CD4-positive, alpha-beta T cell treated with Interleukin-4 for 1 hour (primary cell): Measurements from ENCODE around the gene C18orf63.
A peak's percentile ranks its signal among the peaks of the same experiment; 100 is the strongest.
"Not testable (repeated sequence)": the region's sequence is repeated elsewhere in the genome, so short reads cannot be mapped to it uniquely, and the experiment has no call there.

Experiments used
- DNase-seq, 2 donors: peaks; one replicate each; pipeline ENCODE4 v3.0.0-alpha.2; 2020 to 2022

The C18orf63 gene

DNA sequence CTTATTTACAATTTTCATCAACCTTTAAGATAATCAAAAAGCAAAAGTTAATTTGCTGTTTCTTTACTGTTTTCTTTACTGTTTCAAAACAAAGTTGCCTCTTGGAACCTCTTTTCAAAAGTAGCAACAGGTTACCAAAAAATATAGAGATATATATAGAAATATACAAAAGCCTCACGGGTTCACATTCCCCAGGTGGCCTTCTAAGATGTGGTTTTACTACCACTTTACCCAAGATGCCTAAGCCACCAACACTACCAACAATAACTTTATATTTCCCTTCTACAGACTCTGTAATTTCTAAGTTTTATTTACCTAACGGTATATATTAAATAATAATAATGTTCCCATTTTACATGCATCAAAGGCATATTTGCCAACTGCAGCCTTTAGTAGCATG, 28.8 kb upstream of the C18orf63 start:
- no peak for DNase-seq

DNA sequence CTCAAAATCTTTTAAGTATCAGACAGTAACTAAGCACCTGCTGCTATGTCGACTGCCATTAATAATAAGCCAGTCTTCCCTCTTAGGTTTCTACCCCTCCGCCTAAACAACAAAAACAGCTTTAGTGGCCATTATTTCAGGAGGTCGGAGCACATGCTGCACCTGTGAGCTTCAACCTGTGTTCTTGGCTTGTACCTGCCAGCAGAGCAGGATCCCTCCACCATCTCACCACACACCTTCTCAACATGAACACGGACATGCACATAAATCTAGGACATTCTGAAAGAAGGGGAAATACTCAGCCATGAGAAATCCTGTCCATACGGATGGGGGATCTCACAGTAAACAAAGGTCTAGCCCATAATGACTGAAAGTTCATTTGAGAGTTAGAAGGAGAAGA, 27.6 kb upstream of the C18orf63 start:
- no peak for DNase-seq

DNA sequence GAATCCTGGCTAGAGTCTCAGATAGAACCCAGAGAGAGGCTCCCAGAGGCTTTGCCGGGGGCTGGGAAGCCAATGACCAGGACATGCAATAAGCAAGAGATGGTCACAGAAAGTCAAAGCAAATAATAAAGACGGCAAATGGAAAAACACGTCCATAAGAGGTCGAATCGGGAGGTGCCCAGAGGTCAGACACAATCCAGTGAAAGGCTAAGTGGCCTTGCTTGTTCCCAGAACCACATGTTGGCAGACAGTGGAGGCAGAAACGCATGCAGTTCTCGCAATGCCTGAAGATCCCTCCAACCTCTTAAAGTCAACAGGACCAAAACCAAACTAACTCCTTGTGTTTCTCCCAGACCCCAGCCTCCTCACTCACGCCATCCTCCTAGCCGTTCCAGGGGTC, 26.9 kb upstream of the C18orf63 start:
- no peak for DNase-seq

DNA sequence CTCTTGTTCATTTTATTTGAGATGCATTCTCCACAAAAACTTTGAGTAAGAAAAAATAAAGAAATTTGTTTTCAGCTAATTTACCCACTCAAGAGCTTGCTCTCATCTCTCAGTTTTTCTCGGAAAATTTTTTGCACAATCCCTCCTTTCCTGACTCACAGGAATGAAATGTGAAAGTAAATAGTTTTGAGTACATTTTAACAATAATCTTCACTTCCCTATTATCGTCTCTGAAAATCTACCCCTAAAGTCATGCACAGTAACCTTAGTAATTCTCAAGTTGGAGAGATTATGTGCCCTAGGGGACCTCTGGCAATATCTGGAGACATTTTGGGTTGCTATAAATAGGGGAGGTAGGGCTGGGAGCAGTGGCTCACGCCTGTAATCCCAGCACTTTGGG, 26.5 kb upstream of the C18orf63 start:
- no peak for DNase-seq

DNA sequence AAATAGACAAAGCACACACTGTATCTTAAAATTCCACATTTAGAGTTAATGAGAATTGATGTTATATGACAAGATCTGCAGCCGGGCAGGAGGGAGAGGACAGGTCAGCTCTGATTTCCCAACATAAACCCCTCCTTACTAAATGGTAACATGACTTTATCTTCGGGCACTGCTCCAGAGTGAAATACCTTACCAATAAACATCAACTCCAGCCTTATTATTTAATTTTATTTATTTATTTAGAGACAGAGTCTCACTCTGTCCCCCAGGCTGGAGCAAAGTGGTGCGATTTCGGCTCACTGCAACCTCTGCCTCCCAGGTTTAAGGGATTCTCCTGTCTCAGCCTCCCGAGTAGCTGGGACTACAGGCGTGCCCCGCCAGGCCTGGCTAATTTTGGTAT, 25.6 kb upstream of the C18orf63 start:
- DNase-seq = no peak

DNA sequence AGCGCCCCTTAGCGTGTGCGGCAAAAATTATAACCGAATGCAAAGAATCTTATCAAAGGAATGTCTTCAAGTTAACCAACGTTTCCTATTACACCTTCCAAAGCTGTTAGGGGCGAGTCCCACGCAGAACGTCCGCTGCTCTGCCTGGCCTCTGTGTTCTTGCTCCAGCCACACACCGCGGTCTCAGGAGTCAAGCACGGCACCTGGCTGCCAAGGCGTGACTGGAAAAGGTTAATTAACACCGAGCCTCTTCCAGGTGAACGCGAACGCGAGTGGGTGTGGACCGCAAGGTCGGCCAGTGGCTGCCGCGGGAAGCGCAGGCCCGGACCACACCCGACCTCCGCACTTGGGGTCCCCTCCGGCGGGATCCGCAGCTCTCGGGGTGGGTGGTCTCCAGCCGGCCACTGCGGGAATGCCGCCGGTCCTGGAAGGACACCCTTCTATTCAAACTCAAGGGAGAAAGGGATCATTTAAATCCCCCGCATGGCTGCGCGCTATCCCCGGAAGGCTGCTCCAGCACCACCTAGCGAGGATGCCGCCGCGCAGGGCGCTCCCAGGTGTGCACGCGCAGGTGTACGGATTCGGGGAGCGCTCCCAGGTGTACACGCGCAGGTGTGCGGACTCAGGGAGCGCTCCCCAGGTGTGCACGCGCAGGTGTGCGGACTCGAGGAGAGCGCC, 24.7 kb upstream of the C18orf63 start:
- peak in 1 of 2 donors; percentile 11 for DNase-seq

DNA sequence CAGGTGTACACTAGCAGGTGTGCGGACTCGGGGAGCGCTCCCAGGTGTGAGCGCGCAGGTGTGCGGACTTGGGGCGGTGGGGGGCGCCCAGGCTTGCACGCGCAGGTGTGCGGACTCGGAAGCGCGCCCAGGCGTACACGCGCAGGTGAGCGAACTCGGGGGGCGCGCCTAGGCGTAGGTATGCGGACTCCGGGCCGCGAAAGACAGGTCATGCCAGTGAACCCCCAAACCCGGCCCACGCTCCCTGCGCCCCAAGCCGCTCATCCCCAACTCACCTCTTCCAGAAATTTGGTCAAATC, 24.2 kb upstream of the C18orf63 start:
- no peak for DNase-seq

DNA sequence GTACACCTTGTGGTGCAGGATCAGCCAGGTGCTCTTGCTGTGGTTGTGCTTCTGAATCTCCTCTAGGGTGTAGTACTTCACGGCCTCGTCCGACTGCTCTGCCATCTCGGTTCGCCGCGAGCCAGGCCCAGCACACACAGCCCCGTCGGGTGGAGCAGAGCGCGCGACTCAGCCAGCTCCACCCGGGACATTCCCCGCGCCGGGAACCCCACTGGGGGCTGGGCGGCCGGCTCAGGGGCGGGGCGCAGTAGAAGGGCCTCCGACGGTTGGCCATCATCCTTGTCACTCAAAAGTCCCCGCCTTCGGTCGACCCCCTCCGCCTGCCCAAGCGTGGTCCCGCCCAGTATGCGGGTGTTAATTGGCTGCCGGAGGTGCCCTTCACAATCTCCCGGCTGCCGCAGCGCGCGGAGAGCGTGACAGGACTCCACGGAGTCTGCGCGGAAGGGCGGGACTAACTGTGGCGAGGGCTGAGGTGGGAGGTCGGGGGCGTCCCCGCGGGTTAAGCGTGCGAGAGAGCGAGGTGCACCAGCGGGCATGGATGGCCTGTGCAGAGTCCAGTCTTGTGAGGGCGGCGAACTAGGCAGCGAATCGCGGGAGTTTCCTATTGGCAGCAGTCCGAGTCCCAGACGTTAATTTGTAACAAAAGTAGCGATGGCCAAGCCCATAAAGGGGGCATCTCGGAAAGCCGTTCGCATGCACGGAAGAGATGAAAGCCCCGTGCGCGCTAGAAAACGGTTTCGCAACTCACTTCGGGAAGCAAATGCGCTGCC, 23.7 kb upstream of the C18orf63 start, which contains the start of gene CYB5A:
Gene CYB5A (minus strand): TSS at position 193 of the 770 bp plus-strand sequence. CDS start 88 bp downstream, at position 105.
- DNase-seq = peak; percentile 98 to 99

DNA sequence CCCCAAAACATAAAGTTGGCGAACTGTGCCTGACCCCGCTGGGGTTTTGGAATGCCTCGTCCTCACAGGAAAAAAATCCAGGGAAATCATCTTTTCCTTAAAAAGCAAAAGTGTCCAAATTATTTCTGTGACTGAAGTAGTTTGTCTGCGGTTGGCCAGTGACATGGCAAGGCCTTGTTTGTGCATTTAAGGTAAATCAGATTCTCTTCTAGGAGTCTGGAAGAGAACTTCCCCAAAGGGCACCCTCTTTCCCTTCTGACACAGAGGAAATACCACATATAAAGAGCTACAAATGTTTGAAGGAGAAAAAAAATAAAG, 23.1 kb upstream of the C18orf63 start:
- no peak for DNase-seq

DNA sequence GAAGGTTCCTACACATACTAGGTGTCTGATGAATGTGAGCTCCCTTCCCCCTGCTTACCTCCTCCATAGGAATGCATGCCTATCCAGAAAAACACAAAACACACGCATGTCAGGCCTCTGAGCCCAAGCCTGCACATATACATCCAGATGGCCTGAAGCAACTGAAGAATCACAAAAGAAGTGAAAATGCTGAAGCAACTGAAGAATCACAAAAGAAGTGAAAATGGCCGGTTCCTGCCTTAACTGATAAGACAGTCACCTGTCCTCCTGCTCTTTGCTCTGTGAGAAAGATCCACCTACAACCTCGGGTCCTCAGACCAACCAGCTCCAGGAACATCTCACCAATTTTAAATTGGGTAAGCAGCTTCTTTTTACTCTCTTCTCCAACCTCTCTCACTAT, 22.7 kb upstream of the C18orf63 start:
- not testable (repeated sequence) for DNase-seq

DNA sequence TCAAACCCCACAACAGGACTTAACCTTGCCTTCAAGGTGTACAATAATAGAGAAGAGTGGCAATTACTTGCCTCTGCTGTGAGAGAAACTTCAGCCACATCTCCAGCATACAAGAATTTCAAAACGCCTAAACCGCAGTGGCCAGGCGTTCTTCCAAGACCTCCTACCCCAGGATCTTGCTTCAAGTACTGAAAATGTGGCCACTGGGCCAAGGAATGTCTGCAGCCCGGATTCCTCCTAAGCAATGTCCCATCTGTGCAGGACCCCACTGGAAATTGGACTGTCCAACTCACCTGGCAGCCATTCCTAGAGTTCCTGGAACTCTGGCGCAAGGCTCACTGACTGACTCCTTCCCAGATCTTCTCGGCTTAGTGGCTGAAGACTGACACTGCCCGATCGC, 21.1 kb upstream of the C18orf63 start:
- DNase-seq = no peak

DNA sequence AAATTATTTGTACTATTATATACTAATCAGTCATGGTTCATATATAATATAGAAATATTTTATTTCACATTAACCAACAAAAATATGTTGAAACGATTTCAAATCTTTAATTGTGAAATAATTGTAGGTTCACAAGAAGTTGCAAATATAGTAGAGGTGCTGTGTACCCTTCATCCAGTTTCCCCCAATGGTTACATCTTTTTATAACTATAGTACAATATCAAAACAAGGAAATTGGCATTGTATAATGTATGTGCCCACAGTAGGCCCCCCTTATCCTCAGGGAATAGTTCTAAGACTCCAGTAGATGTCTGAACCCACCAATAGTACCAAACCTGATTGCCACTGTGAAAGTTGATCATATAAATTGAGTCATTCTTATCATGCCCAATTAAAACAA, 16.5 kb upstream of the C18orf63 start:
- DNase-seq = no peak

DNA sequence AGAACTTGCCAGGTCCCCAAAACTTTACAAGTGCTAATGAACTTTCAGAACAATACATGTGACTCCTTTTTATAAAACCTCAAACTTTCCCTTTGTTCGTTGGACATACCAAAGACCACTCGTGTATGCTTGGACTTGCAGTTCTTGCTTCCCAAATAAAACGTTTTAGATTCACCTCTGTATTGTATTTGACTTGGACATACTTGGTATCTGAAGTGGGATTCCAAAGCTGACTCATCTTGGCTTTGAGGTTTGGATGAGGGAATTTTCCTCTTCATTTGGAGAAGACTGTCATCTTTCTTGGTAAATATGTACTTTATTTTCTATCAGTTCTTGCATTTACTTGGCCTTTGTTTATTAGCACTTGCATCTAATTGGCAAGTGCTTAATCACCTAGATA, 15.9 kb upstream of the C18orf63 start:
- DNase-seq = no peak

DNA sequence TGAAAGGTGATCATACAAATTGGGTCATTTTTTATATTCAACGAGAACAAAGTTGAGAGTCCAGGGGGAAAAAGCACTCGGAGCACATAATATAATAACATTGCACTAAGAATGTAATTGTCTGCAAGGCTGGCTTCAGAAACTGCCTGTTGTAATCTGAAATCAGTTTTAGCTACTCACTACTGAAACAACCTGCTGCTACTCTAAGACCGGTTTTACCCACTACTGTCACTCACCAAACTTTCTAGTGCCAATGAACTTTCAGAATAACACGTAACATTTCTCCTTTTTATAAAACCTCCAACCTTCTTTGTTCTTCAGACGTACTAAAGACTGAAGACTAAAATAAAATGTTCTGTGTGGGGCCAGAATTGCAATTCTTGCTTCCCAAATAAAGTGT, 12.3 kb upstream of the C18orf63 start:
- DNase-seq = no peak

DNA sequence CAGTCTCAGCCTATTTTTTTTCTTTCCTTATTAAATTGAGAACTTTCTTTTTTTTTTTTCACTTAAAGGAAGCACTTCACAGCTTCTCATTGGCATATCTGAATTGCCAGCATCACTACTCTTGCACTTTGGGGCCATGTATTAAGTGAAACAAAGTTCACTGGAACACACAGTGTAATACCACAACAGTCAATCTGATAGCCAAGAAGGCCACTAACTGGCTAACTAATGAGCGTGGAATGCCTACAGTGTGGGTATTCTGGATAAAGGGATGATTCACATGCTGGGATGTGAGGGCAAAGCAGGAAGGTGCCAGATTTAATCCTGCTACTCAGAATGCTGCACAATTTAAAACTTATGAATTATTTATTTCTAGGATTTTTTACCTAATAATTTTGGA, 11.7 kb upstream of the C18orf63 start:
- no peak for DNase-seq

DNA sequence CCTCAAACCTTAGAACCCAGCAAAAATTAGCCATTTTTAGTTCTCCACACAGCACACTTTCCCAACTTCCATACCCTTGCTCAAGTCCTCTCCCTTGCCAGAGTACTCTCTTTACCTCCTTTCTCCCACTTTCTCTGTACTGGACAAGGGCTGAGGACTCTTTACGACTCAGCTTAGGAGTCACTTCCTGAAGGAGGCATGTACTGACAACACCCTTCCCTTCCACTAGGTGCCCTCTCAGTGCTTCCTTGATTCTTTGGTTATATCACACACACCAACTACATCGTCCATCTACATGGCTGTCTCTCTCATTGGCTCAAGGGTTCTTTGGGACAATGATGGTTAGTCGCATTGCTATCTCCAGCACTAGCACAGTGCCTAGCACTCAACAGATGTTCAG, 5.2 kb upstream of the C18orf63 start:
- peak; percentile 26 to 29 for DNase-seq

DNA sequence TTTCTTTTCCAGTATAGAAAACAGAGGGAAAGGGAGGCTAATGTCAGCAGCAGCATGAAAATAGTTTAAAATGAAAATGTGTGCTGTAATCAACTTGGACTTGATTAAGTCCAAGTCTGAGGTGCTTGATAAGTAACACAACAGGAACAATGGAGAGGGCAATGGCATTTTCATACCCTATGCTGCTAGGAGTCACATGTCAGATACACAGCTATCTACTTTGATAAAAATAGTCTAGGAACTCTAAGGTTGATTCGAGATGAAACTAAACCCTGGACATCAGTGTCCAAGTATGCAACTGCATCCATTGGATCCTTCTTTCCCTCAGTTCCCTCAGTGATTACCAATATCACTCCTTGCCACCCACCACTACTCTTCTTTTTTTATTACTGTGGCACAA, 4.6 kb upstream of the C18orf63 start:
- no peak for DNase-seq

DNA sequence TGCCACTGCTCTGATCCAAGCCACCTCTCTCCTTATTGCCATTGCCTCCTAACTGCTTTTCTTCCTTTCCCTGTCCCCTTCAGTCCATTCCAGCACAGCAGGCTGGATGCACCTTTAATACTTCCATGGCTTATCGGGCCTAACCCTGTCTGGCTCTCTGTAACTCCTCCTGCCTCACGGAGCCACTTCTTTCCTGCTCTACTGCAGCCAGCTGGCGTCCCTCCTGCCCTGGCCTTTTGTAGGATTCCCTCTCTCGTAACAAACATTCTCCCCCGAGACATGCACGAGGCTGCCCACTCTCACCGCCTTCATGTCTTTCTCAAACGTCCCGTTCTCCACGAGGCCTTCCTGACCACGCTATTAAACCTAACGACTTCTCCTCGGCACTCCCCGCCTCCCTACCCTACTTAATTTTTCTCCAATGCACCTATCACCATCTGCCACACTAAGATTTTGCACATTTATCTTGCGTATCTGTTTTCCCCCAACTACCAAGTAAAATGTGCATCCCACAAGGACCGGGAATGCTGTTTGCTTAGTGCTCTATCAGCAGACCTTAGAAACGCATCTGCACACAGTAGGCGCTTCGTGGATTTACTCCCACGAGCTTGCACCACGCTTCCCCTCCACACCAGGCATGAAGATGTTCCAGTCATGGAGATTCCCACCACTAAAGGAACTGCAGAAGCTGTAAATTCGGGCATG, 728 bp upstream of the C18orf63 start:
- DNase-seq = no peak

DNA sequence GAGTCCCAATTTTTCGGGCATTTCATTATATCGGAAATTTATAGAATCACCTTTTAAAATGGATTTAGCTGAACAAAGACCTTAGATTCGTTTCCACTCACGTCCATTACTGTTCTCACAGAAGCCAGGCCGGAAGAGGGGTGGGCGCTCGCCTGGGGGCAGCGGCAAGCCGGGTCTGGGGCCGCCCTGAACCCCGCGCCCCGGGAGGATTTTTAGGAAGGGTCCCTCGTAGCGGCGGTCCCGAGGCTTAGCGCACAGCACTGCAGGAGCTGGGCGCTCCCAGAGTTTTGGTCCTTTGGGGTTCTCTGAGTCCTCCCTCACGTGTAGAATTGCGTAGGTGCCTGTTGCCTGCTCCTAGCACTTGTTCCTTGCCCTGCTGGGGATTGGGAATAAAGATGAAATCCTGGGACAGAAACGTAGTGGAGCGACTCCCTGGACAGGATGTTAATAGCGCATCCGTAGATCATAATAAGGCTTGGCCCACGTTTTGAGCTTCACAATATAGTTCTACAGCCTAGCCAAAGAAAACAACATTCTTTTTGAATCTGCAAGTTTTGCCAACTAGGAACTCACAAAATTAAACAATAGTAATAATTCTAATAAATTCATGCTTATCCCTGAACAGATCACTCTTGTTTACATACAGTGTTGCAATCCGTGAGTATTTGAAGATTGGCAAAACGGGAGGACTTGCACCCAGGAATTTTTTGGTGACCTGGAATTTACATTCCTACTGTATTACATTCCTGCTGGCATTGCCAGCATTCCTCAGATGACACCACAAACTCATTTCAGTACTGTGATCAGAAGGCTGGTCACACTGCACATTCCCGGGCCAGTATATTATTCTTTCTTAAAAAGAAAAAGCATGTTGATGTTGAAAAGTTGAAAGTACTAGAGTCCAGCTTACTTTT, 875 bp downstream of the C18orf63 start:
- DNase-seq = no peak

DNA sequence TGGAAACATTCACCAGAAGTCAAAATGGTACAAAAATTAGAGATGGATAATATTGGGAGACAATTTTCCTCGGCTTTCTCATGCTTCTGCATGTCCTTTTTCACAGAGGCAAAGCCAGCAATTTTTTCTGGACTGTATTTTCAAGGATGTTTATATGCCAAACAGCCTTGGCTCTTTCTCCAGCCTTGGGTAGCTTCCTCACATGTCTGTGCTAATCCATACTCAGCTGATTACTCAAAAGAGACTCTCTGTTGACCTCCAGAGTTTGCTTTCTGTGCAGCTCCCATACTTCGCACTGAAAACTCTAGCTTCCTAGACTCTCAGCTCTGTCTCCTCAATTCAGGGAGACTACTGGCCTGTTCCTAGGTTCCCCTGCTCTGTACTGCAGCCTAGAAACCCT, 10.6 kb downstream of the C18orf63 start:
- DNase-seq = no peak

DNA sequence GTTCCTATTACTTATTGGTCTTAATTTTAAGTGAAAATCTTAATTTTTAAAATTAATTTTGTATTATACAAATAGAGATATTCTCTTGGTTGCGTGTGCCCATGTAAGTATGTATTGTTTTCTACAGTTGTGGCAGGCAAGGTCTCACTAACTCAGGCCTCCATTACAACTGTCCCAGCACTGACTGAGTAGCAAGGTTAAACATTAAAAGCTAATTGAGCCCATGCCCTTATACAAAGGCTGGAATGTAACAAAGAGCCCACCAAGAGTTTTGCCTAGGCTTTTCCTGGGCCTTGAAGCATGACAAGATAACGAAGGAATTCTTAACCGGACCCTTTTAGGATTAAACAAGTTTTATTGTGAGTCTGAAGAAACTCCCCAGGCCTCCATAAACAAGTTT, 11.2 kb downstream of the C18orf63 start:
- not testable (repeated sequence) for DNase-seq

DNA sequence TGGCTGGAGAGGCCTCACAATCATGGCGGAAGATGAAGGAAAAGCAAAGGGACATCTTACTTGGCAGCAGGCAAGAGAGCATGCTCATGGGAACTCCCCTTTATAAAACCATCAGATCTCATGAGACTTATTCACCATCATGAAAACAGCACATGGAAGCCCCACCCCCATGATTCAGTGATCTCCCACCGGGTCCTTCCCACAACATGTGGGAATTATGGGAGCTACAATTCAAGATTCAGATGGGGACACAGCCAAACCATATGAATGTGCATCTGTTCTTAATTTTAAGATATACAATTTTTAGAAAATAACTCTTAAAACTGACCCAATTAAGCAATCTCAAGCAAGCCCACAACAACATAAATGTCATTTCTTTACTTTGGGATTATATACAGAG, 12.6 kb downstream of the C18orf63 start:
- no peak for DNase-seq

DNA sequence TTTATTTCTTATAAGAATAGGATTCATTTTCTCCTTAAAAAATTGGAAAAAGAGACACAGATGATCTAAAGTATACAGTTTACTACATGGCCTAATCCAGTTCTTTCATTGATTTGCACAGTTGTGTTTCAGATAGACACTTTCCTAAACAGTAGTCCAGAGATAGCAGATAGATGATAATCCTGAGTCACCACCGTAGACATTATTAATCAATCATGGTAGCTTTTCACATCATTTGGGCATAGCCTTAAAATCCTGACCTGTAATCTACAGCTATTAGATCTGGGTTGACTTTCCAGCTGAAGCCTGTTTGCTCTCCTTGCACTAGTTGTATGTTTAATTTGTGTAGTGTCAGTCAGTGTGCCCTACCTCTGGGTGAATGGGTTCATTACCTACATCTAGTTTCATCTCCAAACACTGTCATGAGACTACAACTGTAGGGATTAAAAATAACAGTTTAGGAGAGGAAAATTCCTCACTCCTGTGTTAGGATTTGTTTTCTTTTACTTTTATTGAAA, 14.1 kb downstream of the C18orf63 start:
- no peak for DNase-seq
